ENCODE results near the gene KIAA0753.

DNA sequence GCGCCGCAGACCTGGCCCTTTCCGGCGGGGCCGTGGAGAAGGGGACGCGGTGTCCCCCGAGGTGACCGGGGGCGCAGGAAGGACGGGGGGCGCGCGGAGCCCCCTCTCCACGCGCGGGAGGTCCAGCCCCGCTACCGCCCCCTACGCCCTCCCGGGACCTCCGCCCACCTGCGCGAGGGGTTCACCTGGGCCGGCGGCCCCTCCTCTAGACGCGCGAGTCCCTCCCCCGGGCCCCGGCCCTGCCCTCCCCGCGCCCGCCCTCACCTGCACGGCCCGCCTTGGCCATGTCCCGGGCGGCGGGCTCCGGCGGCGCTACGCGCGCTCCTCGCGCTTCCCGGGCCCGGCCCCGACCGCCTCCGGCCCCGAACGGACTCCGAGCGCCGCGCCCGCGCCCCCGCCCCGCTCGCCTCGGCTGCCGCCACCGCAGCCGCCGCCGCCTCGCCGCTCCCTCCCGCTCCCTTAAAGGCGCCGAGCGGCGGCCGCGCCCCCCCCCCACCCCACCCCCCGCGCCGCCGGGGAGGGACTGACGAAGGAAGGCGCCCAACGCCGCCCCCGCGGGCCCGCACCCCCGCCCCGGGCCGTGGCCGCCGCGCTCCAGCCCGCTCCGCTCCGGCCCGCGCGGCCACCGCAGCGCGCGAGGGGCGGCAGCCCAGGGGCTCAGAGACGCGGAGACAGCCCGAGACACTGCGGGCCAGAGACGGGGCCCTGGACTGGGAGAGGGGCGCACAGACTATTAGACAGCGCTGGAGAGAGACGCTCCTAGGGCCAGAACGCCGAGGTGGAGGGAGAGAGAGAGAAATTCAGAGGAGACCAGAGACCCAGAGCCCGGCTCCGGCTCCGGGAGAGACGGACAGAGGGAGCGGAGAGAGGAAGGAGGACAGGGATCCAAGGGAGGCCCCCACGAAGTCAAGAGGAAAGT lies 84.1 kb downstream of the KIAA0753 start, which contains the start of gene PITPNM3:
- TF ChIP-seq POLR2A (IDR thresholded peaks at IDR 0.05) = no peak
- TF ChIP-seq, protein P1, sequence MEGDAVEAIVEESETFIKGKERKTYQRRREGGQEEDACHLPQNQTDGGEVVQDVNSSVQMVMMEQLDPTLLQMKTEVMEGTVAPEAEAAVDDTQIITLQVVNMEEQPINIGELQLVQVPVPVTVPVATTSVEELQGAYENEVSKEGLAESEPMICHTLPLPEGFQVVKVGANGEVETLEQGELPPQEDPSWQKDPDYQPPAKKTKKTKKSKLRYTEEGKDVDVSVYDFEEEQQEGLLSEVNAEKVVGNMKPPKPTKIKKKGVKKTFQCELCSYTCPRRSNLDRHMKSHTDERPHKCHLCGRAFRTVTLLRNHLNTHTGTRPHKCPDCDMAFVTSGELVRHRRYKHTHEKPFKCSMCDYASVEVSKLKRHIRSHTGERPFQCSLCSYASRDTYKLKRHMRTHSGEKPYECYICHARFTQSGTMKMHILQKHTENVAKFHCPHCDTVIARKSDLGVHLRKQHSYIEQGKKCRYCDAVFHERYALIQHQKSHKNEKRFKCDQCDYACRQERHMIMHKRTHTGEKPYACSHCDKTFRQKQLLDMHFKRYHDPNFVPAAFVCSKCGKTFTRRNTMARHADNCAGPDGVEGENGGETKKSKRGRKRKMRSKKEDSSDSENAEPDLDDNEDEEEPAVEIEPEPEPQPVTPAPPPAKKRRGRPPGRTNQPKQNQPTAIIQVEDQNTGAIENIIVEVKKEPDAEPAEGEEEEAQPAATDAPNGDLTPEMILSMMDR (IDR thresholded peaks at IDR 0.05 in 4 of 5, conservative IDR thresholded peaks at IDR 0.05 in 1 of 5) = no peak
